ENCODE measurements around the gene ZDHHC22. TPM values are rescaled to one million over a fixed set of nuclear protein-coding genes. Genes with fewer than 3 reads are reported as not detected.
A peak's percentile ranks its signal among the peaks of the same experiment; 100 is the strongest.

ZDHHC22 gene, protein sequence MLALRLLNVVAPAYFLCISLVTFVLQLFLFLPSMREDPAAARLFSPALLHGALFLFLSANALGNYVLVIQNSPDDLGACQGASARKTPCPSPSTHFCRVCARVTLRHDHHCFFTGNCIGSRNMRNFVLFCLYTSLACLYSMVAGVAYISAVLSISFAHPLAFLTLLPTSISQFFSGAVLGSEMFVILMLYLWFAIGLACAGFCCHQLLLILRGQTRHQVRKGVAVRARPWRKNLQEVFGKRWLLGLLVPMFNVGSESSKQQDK
- polyA plus RNA-seq (2012; rRNA removed): 0.03 TPM in 1 of 2 replicates, not detected in the other
- 0.05 and 0.07 TPM in 2 replicates for polyA plus RNA-seq (2012; cell fraction: cytosol; rRNA removed)
- not detected in 2 replicates for polyA plus RNA-seq (2012; cell fraction: nucleus; rRNA removed)

DNA sequence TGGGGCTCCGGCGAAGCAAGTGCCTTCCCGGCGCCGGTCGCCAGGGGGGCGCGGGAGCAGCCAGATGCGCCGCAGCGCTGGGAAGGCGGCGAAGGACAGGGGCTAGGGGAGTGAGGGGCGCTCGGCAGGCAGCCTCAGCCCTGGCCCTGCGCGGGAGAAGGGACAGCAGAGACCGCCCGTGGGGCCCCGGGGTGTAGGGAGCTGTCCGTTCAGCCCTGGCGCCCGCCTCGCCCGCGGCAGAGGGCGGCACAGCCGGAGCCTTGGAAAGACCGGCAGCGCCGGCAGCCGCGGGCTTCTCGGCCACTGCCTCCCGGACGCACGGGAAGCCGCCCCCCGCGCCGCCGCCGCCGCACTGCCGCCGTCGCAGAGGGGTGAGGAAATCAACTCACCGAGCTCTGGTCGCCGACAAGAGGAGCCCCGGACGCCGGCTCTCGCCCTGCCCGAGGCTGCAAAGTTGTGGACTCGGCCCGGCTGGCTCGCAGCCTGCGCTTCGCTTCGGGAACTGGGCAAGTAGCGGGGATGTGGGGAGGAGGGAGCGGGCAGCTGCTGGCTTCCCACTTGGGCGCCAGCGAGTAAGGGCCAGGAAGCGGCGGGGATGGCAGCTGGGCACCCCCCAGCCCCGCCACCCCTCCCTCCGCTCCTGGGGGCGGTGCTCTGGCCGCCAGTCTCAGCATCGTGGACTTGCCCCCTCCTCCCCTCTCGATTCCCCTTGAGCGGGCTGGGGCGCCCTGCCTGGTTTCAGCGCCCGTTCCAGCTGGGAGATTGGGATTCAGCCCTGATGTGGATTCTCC lies at the start of gene ZDHHC22:
TSS of gene ZDHHC22 (minus strand) at position 578 of the 791 bp plus-strand sequence. CDS start 2,053 bp downstream, outside the sequence.
- Histone ChIP-seq H3K9ac (no peak within 1 kb of the TSS), H3K27ac (ENCODE audit: low read depth in 2 of 2, low read length in 1 of 2) (peak within 1 kb of the TSS in 1 of 2 experiments; percentile 43; a peak in 1 of 4 replicates), H3K9me3 (no peaks in the 10 kb centered on the region), H4K20me1 (ENCODE audit: insufficient read depth) (no peaks in the 10 kb centered on the region), H3K4me2 (peak within 1 kb of the TSS; percentile 95), H3K4me1 (ENCODE audit: control insufficient read depth in 1 of 2, insufficient read depth in 2 of 2, low read depth in 1 of 2, low read length in 1 of 2) (peaks cover 0 to 29% of the 10 kb centered on the region in 2 experiments; a peak in 3 of 4 replicates), H3K4me3 (ENCODE audit: low read depth in 2 of 2, low read length in 1 of 2) (peak within 1 kb of the TSS; percentile 50 to 62), H3K79me2 (ENCODE audit: insufficient read depth) (no peaks in the 10 kb centered on the region), H3K27me3 (ENCODE audit: insufficient read depth) (peaks cover 44% of the 10 kb centered on the region), H3K9me2 (no peaks in the 10 kb centered on the region), H3K36me3 (replicated peaks in 1 of 2; ENCODE audit: control insufficient read depth in 1 of 2, insufficient read depth in 2 of 2, low read length in 1 of 2) (no peaks in the 10 kb centered on the region), H2AFZ (ENCODE audit: low read depth) (no peak within 1 kb of the TSS), H3F3A (replicated peaks; ENCODE audit: insufficient read depth) (no peaks in the 10 kb centered on the region)
- peak; percentile 94 for DNase-seq
- CTCF ChIA-PET: interaction anchor here (0.6 to 11.6 kb wide), 23 partner anchors 9 to 1363 kb away, joined by 3 to 129 read pairs (median 4); no protein-coding TSS in a partner anchor
- 5% methylated on average over 20 of the region's 77 CpGs for WGBS (ENCODE audit: low lambda C conversion rate)
- TF ChIP-seq FOXJ3 (CRISPR knock-in tag; IDR thresholded peaks at IDR 0.05) (peak; percentile 29; the same call in 1 of the 2 replicates), RCOR1 (IDR thresholded peaks at IDR 0.05; ENCODE audit: low read length) (peak; percentile 13; the same call in 1 of the 2 replicates), FOSL2 (IDR thresholded peaks at IDR 0.05; ENCODE audit: borderline replicate concordance, low read depth) (no peak), RAD21 (IDR thresholded peaks at IDR 0.05; ENCODE audit: low read length) (peak; percentile 21; the same call in 1 of the 2 replicates), MXI1 (IDR thresholded peaks at IDR 0.05; ENCODE audit: low read depth, low read length) (peak; percentile 50; the same call in 1 of the 2 replicates), ELF1 (IDR thresholded peaks at IDR 0.05) (no peak), RXRA (IDR thresholded peaks at IDR 0.05; ENCODE audit: borderline replicate concordance, low read depth) (no peak)
- TF ChIP-seq, protein P1, sequence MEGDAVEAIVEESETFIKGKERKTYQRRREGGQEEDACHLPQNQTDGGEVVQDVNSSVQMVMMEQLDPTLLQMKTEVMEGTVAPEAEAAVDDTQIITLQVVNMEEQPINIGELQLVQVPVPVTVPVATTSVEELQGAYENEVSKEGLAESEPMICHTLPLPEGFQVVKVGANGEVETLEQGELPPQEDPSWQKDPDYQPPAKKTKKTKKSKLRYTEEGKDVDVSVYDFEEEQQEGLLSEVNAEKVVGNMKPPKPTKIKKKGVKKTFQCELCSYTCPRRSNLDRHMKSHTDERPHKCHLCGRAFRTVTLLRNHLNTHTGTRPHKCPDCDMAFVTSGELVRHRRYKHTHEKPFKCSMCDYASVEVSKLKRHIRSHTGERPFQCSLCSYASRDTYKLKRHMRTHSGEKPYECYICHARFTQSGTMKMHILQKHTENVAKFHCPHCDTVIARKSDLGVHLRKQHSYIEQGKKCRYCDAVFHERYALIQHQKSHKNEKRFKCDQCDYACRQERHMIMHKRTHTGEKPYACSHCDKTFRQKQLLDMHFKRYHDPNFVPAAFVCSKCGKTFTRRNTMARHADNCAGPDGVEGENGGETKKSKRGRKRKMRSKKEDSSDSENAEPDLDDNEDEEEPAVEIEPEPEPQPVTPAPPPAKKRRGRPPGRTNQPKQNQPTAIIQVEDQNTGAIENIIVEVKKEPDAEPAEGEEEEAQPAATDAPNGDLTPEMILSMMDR (IDR thresholded peaks at IDR 0.05): peak; percentile 37; the same call in 1 of the 2 replicates
- TF ChIP-seq, protein P2, sequence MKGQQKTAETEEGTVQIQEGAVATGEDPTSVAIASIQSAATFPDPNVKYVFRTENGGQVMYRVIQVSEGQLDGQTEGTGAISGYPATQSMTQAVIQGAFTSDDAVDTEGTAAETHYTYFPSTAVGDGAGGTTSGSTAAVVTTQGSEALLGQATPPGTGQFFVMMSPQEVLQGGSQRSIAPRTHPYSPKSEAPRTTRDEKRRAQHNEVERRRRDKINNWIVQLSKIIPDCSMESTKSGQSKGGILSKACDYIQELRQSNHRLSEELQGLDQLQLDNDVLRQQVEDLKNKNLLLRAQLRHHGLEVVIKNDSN (IDR thresholded peaks at IDR 0.05; ENCODE audit: borderline replicate concordance, low read depth): no peak
- TF ChIP-seq, protein P3, sequence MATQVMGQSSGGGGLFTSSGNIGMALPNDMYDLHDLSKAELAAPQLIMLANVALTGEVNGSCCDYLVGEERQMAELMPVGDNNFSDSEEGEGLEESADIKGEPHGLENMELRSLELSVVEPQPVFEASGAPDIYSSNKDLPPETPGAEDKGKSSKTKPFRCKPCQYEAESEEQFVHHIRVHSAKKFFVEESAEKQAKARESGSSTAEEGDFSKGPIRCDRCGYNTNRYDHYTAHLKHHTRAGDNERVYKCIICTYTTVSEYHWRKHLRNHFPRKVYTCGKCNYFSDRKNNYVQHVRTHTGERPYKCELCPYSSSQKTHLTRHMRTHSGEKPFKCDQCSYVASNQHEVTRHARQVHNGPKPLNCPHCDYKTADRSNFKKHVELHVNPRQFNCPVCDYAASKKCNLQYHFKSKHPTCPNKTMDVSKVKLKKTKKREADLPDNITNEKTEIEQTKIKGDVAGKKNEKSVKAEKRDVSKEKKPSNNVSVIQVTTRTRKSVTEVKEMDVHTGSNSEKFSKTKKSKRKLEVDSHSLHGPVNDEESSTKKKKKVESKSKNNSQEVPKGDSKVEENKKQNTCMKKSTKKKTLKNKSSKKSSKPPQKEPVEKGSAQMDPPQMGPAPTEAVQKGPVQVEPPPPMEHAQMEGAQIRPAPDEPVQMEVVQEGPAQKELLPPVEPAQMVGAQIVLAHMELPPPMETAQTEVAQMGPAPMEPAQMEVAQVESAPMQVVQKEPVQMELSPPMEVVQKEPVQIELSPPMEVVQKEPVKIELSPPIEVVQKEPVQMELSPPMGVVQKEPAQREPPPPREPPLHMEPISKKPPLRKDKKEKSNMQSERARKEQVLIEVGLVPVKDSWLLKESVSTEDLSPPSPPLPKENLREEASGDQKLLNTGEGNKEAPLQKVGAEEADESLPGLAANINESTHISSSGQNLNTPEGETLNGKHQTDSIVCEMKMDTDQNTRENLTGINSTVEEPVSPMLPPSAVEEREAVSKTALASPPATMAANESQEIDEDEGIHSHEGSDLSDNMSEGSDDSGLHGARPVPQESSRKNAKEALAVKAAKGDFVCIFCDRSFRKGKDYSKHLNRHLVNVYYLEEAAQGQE (IDR thresholded peaks at IDR 0.05; ENCODE audit: low read depth, low read length): 0 out of 2 replicates have a peak, but pooled peaks have one; percentile 9
- POLR2A ChIA-PET: no interaction called here

Measured in SK-N-SH (cell line).